KMS-11 (cell line): ENCODE results near the gene ABCD1.

Experiments
- H2AFZ ChIP-seq: fragments of 200-600 bp; sonication (generic); 2 replicates; pipeline ENCODE4 v1.6.1; 2016; ENCODE audit warnings: antibody characterized with exemption, mixed run types, low read depth
- H3K27ac ChIP-seq: fragments of 200-600 bp; sonication (generic); 2 replicates; pipeline ENCODE4 v1.6.1; 2016; ENCODE audit warnings: mild to moderate bottlenecking, mixed run types
- H3K27me3 ChIP-seq: fragments of 200-600 bp; sonication (generic); 2 replicates; pipeline ENCODE4 v1.6.1; 2017; ENCODE audit warnings: mild to moderate bottlenecking, low read depth, mixed run types, moderate library complexity; ENCODE audit not compliant: insufficient read depth
- H3K36me3 ChIP-seq: fragments of 200-600 bp; sonication (generic); 2 replicates; pipeline ENCODE4 v1.6.1; 2017; ENCODE audit warnings: mild to moderate bottlenecking, mixed run types; ENCODE audit not compliant: insufficient read depth
- H3K4me1 ChIP-seq: fragments of 200-600 bp; sonication (generic); 2 replicates; pipeline ENCODE4 v1.6.1; 2016; ENCODE audit warnings: mild to moderate bottlenecking, low read depth, mixed run types; ENCODE audit not compliant: poor library complexity, severe bottlenecking
- H3K4me2 ChIP-seq: fragments of 200-600 bp; sonication (generic); 2 replicates; pipeline ENCODE4 v1.7.0; 2016; ENCODE audit warnings: mild to moderate bottlenecking, mixed run types
- H3K4me3 ChIP-seq: fragments of 200-600 bp; sonication (generic); IDR thresholded peaks from 2 replicates; pipeline ENCODE4 v1.6.1; 2017; ENCODE audit warnings: low read depth, low read length, mixed read lengths; ENCODE audit not compliant: insufficient read depth
- H3K79me2 ChIP-seq: fragments of 200-600 bp; sonication (generic); 2 replicates; pipeline ENCODE4 v1.6.1; 2016; ENCODE audit warnings: low read depth, mixed run types; ENCODE audit not compliant: insufficient read depth
- H3K9ac ChIP-seq: fragments of 200-600 bp; sonication (generic); 2 replicates; pipeline ENCODE4 v1.6.1; 2016; ENCODE audit warnings: mild to moderate bottlenecking, mixed run types
- H4K20me1 ChIP-seq: fragments of 200-600 bp; sonication (generic); 2 replicates; pipeline ENCODE4 v1.6.1; 2016; ENCODE audit warnings: mild to moderate bottlenecking, mixed run types; ENCODE audit not compliant: insufficient read depth
- CTCF ChIP-seq: fragments of 200-600 bp; sonication (generic); conservative IDR thresholded peaks from 2 replicates; pipeline ENCODE4 v1.6.1; 2017; ENCODE audit warnings: low read depth, mild to moderate bottlenecking, antibody characterized with exemption, low read length, moderate library complexity, mixed read lengths

Gene ABCD1

GRCh38 chrX:153776611-153777045 lies 52.0 kb downstream of the ABCD1 start:
- no peak overlapping the region for H2AFZ ChIP-seq
- no peak overlapping the region for H3K27ac ChIP-seq
- no peak overlapping the region for H3K9ac ChIP-seq
- H3K27me3 ChIP-seq: peaks cover 6% of the 10 kb centered on the region; the same call in 1 of the 2 replicates
- H3K36me3 ChIP-seq: no peaks in the 10 kb centered on the region
- no peaks in the 10 kb centered on the region for H3K4me1 ChIP-seq
- H3K4me3 ChIP-seq: no peak overlapping the region
- no peaks in the 10 kb centered on the region for H3K79me2 ChIP-seq
- no peaks in the 10 kb centered on the region for H4K20me1 ChIP-seq
- no peak overlapping the region for H3K4me2 ChIP-seq
- no peak for TF ChIP-seq CTCF

GRCh38 chrX:153777261-153778090 lies 52.8 kb downstream of the ABCD1 start:
- no peak overlapping the region for H3K9ac ChIP-seq
- H3K27ac ChIP-seq: no peak overlapping the region
- no peaks in the 10 kb centered on the region for H3K36me3 ChIP-seq
- H3K27me3 ChIP-seq: peaks cover 6% of the 10 kb centered on the region; the same call in 1 of the 2 replicates
- no peaks in the 10 kb centered on the region for H3K4me1 ChIP-seq
- H2AFZ ChIP-seq: no peak overlapping the region
- no peak for TF ChIP-seq CTCF
- no peak overlapping the region for H3K4me2 ChIP-seq
- H3K4me3 ChIP-seq: no peak overlapping the region
- H3K79me2 ChIP-seq: no peaks in the 10 kb centered on the region
- H4K20me1 ChIP-seq: no peaks in the 10 kb centered on the region

GRCh38 chrX:153778181-153778580 lies 53.5 kb downstream of the ABCD1 start:
- Histone ChIP-seq H3K36me3 (no peaks in the 10 kb centered on the region), H3K4me2 (no peak overlapping the region), H3K9ac (no peak overlapping the region), H3K27ac (no peak overlapping the region), H4K20me1 (no peaks in the 10 kb centered on the region), H3K27me3 (peaks cover 6% of the 10 kb centered on the region; the same call in 1 of the 2 replicates), H3K4me1 (no peaks in the 10 kb centered on the region), H2AFZ (no peak overlapping the region), H3K4me3 (no peak overlapping the region), H3K79me2 (no peaks in the 10 kb centered on the region)
- no peak for TF ChIP-seq CTCF

- Histone ChIP-seq H3K79me2 (no peaks in the 10 kb centered on the region), H3K4me1 (no peaks in the 10 kb centered on the region), H3K4me3 (no peak overlapping the region), H2AFZ (no peak overlapping the region), H3K27me3 (peaks cover 6% of the 10 kb centered on the region; the same call in 1 of the 2 replicates), H3K36me3 (no peaks in the 10 kb centered on the region), H3K9ac (no peak overlapping the region), H3K4me2 (no peak overlapping the region), H3K27ac (no peak overlapping the region), H4K20me1 (no peaks in the 10 kb centered on the region)
- TF ChIP-seq CTCF: no peak
Observed at GRCh38 chrX:153778684-153779101, 54.0 kb downstream of the ABCD1 start.
